ENCODE data around the gene MEX3D.

GRCh38 chr19:1587872-1588271 lies 19.7 kb upstream of the MEX3D start:
- TF ChIP-seq TSHZ1 (tag by site-specific recombination; IDR thresholded peaks at IDR 0.05; ENCODE audit: borderline replicate concordance), result no peak
- no peak for TF ChIP-seq SETDB1 (IDR thresholded peaks at IDR 0.05; ENCODE audit: insufficient read length, low read length)
- no peak for TF ChIP-seq ELK4 (IDR thresholded peaks at IDR 0.05; ENCODE audit: borderline replicate concordance, low read depth, low read length)
- TF ChIP-seq ZNF747 (tag by site-specific recombination; IDR thresholded peaks at IDR 0.05), result no peak
